GM21381 (cell line): ENCODE results near the gene DOCK10.
A peak's percentile ranks its signal among the peaks of the same experiment; 100 is the strongest.
"Not testable (repeated sequence)": the region's sequence is repeated elsewhere in the genome, so short reads cannot be mapped to it uniquely, and the experiment has no call there.

Experiments
- ATAC-seq: cut with Tn5 transposase; IDR thresholded peaks from one replicate; pipeline ENCODE4 v1.9.1; 2021; ENCODE audit warnings: mild to moderate bottlenecking, moderate library complexity; ENCODE audit not compliant: unreplicated experiment

Gene DOCK10

GRCh38 chr2:225041851-225042799 is at the start of gene DOCK10:
TSS of gene DOCK10 (minus strand) at chr2:225042468. CDS start at chr2:225042374, 94 bp downstream.
- peak; percentile 25 for ATAC-seq

DNA sequence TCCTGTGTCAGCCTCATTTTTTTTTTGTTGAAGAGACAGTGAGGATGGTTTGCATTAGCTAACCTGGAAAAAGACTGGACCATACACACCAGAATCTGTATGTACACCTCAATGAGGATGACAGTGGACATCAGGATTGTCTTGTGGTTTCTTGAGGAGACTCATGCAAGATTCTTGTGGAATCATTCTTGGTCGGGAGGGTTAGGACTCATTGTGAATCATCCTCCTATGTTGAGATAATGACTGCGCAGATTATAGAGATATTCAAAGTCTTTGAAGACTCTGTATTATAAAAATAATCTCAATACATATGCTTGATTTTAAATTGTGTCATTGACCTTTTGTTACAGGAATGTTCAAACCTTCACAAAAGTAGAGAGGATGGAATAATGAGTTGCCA is 49.1 kb upstream of the DOCK10 start:
- ATAC-seq = no peak

DNA sequence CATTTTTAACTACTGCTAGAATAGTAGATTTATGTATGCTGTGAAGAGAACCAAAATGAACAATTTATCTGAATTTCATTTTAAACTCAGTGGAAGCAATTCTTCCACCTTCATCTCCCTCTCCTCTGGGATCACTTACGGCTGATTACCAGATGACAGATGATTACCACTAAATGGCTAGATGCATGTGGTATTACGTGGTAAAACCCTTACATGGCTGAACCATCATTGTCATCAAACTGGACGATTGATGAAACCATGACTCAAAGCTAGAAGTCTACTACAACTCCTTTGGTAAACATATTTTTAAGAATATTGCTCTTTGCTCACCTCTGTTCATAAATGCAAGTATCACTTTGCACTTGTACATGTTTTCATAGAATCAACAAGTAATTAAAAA is 48.5 kb upstream of the DOCK10 start:
- no peak for ATAC-seq

- ATAC-seq = no peak
Observed at GRCh38 chr2:225086915-225087314, 44.6 kb upstream of the DOCK10 start.

DNA sequence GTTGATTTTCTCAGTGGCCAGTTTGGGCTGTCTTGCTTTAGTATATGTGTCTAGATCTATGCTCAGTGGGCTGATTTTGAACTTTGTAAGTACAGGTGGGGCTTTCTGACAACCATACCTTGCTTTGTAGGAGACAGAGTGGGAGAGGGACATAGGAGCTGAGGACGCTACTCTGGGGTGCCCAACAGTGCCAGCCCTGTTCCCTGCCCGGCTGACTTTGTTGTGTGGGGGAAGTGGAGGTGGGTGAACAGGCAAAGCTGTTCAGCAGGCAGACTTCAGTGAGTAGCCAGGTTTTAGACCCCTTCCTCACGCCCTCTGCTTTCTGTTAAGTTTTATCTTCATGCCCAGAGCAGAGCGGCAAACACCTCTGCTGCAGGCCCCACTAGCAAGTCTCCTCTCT is 44.2 kb upstream of the DOCK10 start:
- no peak for ATAC-seq

GRCh38 chr2:225083276-225083675 is 41.0 kb upstream of the DOCK10 start:
- no peak for ATAC-seq

GRCh38 chr2:225076125-225076524 is 33.9 kb upstream of the DOCK10 start:
- no peak for ATAC-seq

DNA sequence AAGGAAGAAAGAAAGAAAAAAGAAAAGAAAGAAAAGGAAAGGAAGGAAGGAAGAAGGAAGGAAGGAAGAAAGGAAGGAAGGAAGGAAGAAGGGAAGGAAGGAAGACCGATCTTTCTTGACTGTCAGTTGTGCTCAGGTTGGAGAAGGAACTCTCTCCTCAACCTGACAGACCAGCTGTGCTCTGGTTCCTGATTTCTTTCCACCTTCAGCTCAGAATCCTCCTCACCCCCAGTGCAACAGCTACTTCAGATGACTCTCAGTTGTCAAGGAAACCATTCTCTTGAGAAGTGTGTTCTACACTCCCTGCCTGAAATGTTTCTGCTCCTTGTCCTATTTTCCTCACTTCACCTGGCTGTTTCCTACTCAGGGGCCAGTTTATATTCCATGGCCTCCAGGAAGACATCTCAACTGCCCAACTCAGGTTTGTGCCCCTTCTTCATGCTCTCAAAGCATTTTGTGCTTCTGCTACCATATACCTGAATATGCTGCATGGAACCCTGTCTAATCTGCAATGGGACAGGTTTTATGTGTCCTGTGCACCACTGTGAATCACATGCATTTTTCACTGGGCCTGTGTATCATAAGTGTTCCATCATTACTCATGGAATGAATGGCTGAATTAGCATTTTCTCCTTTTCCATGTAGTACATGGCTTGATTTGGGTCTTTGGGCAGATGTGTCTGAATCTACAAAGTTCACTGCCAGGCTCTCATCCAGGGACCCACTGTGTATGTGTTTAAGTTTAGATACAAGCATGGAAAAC is 32.8 kb upstream of the DOCK10 start:
- ATAC-seq = no peak

DNA sequence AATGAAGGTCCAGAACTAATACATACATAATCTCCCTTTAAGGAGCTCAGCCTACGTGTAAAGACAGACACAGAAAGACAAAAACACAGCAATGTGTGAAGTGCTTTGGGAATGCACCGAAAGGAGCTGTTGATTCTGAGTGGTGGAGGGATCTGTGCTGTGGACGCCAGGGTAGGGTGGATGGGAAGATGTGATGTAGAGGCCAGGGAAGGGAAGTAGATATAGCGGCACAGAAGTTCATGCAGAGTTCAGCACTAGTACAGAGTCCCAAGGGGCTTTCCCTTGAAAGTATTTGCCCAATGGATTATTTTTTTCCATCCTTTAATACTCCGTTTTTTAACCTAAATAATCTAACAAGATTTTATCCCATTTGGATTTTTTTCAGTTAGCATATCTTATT is 32.1 kb upstream of the DOCK10 start:
- ATAC-seq = no peak

GRCh38 chr2:225073198-225073597 is 30.9 kb upstream of the DOCK10 start:
- ATAC-seq = no peak

GRCh38 chr2:225072444-225072843 is 30.2 kb upstream of the DOCK10 start:
- ATAC-seq = no peak

GRCh38 chr2:225070811-225071210 is 28.5 kb upstream of the DOCK10 start:
- no peak for ATAC-seq

DNA sequence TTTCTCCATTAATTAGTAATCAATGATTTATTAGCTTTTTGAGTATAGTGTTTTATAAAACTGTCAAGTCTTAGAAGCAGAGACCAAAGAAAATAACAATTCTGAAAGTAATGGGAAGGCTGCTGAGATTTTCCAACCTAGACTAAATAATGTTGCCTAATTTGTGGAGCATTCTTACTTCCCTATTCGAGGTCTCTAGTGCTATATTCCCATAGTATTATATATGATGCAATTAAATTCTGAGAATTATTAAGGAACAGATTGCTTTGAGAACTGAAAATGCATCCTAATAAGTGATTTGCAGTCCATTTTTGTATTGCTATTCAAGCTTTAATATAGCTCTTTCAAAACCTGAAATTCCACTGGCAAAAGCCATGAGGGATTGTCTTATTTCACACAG is 27.7 kb upstream of the DOCK10 start:
- ATAC-seq = no peak

DNA sequence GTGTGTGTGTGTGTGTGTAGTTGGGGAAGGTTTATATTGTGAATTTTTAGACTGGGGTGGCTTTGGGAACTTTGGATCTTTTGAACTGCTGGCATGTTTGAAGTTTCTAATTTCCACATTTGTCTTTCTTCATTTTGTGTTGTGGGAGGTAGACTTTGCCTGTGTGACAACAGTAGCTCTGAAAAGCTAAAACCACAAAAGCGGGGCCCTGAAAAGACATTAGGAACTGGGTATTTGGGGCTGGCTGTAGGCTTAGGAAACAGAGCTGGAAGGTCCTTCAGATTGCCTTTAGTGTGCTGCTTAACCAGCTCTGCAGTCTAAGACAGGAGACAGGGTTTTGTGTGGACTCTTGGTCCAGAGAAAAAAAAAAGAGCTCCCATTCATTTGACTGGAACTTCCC is 27.2 kb upstream of the DOCK10 start:
- ATAC-seq = no peak

- no peak for ATAC-seq
Observed at GRCh38 chr2:225065882-225066281, 23.6 kb upstream of the DOCK10 start.

- no peak for ATAC-seq
Observed at GRCh38 chr2:225064928-225065327, 22.7 kb upstream of the DOCK10 start.

GRCh38 chr2:225064362-225064761 is 22.1 kb upstream of the DOCK10 start:
- ATAC-seq = no peak

DNA sequence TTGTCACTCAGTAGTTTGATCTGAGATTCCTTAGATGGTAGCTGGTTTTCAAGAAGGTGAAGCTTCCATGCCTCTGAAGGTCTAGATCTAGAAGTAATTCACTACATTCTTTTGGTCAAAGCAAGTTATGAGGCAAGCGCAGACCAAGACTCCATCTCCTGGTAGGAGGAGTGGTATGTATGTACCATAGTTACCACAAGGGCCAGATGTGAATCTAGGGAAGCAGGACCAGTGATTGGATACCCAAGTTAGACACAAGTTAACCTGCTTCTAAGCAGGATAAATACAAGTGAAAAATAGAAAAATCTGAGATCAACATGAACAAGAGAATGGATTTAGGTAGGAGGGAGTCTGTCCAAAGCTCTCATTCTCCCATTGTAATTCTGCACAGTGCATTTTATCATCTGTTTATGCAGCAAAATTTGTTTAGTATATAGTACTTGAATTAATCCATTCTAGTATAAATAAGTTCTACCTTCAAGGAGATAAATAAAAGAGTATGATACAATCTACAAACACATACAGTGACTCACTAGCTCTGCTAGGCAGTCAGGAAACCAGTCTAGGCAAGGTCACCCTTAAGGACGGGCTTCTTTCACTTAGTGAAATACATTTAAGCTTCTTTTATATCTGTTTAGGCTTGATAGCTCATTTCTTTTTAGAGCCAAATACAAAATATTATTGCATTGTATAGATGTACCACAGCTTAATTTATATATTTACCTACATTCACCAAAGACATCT is 14.2 kb upstream of the DOCK10 start:
- ATAC-seq = no peak

DNA sequence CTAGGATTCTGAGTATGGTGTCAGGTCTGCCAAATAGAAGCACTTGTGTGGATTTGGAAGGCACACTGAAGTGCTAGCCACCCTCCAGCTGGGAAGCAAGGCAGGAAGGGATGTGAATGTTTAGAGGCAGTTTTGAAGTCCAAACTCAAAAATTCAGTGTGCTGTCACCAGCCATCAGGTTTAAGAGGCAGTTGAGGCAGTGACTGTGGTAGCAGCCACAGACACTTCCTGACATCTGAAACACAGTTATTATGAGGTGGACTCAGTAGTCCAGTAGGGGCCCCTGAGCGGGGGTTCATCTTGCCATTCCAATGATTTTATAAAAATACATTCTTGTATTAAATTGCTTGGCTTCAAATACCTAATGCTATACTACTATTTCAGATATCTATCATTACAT is 13.4 kb upstream of the DOCK10 start:
- ATAC-seq = no peak

DNA sequence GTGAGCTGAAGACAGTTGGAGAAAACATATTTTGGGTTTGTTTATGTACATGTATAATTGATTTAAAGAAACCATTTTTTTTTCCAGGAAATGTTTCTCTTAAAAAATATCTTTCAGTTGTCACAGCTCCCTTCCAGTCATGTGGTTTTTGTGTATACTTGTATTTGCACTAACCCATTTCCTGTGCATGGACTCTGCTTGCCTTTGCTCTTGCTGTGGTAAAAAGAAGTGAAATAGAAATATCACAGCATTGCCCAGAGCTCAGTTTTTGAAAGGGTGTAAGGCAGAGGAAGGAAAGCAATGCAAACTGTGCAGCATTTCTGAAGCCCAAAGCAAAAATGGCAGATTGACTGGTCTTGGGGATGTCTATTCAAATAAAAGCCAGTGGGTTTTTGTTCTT is 10.4 kb upstream of the DOCK10 start:
- ATAC-seq = peak; percentile 87

- not testable (repeated sequence) for ATAC-seq
Observed at GRCh38 chr2:225047502-225047901, 5.2 kb upstream of the DOCK10 start.
